ENCODE data around the gene ZEB2.

The ZEB2 gene

GRCh38 chr2:144405982-144406788 is 113.7 kb downstream of the ZEB2 start:
- TF ChIP-seq, protein P1, sequence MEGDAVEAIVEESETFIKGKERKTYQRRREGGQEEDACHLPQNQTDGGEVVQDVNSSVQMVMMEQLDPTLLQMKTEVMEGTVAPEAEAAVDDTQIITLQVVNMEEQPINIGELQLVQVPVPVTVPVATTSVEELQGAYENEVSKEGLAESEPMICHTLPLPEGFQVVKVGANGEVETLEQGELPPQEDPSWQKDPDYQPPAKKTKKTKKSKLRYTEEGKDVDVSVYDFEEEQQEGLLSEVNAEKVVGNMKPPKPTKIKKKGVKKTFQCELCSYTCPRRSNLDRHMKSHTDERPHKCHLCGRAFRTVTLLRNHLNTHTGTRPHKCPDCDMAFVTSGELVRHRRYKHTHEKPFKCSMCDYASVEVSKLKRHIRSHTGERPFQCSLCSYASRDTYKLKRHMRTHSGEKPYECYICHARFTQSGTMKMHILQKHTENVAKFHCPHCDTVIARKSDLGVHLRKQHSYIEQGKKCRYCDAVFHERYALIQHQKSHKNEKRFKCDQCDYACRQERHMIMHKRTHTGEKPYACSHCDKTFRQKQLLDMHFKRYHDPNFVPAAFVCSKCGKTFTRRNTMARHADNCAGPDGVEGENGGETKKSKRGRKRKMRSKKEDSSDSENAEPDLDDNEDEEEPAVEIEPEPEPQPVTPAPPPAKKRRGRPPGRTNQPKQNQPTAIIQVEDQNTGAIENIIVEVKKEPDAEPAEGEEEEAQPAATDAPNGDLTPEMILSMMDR (conservative IDR thresholded peaks at IDR 0.05; ENCODE audit: control insufficient read depth, insufficient read depth, low read depth, low read length) = no peak
- no peak overlapping the region for H3K4me3 ChIP-seq (ENCODE audit: control insufficient read depth, low read depth, low read length)
- no peak for DNase-seq (ENCODE audit: low read depth)

DNA sequence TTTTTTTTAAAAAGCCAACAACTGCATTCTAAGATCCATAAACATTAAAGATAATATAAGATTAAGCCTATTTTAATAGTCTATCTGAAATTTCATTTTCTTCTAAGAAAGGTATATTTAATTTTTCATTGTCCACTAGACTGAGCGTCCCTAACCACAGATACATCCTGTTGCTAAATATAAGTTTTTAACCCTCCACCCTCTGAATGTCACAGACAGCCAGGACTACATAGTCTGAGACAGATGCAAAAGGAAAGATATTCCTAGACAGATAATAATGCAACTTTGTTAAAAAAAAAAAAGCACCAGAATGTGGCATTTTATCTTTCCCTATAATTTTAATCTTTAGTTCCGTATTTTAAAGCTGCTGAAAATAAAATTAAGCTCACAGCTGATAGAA is 114.6 kb downstream of the ZEB2 start:
- TF ChIP-seq, protein P1 (conservative IDR thresholded peaks at IDR 0.05; ENCODE audit: control insufficient read depth, insufficient read depth, low read depth, low read length) = no peak
- DNase-seq (ENCODE audit: low read depth) = no peak
- no peak overlapping the region for H3K4me3 ChIP-seq (ENCODE audit: control insufficient read depth, low read depth, low read length)

- DNase-seq (ENCODE audit: low read depth) = no peak
- TF ChIP-seq, protein P1 (conservative IDR thresholded peaks at IDR 0.05; ENCODE audit: control insufficient read depth, insufficient read depth, low read depth, low read length) = no peak
- H3K4me3 ChIP-seq (ENCODE audit: control insufficient read depth, low read depth, low read length) = no peak overlapping the region
Measured at GRCh38 chr2:144404586-144405314, 115.2 kb downstream of the ZEB2 start.

DNA sequence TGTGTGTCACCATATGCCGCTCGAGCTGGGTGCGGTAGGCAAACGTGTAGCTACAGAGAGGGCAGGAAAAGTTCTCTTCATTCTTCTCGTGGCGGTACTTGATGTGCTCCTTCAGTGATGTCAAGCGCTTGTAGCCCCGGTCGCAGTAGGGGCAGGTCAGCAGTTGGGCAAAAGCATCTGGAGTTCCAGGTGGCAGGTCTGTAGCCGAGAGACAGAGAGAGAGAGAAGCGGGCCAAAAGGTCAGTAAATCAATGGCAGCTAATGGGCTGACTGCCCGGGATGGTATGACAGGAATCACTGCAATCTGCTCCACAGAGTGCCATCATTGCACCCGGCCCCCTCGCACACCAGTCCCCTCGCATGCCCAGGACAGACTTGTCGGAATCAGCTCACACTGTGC is 116.0 kb downstream of the ZEB2 start:
- no peak overlapping the region for H3K4me3 ChIP-seq (ENCODE audit: control insufficient read depth, low read depth, low read length)
- TF ChIP-seq, protein P1 (conservative IDR thresholded peaks at IDR 0.05; ENCODE audit: control insufficient read depth, insufficient read depth, low read depth, low read length) = no peak
- no peak for DNase-seq (ENCODE audit: low read depth)

GRCh38 chr2:144402251-144402650 is 117.7 kb downstream of the ZEB2 start:
- TF ChIP-seq, protein P1 (conservative IDR thresholded peaks at IDR 0.05; ENCODE audit: control insufficient read depth, insufficient read depth, low read depth, low read length) = no peak
- DNase-seq (ENCODE audit: low read depth) = no peak

GRCh38 chr2:144401036-144401435 is 118.9 kb downstream of the ZEB2 start:
- TF ChIP-seq, protein P1 (conservative IDR thresholded peaks at IDR 0.05; ENCODE audit: control insufficient read depth, insufficient read depth, low read depth, low read length) = no peak
- no peak for DNase-seq (ENCODE audit: low read depth)
- H3K4me3 ChIP-seq (ENCODE audit: control insufficient read depth, low read depth, low read length) = no peak overlapping the region

More at GRCh38 chr2:144402251-144402650, 117.7 kb downstream of the ZEB2 start:
- H3K4me3 ChIP-seq (ENCODE audit: control insufficient read depth, low read depth, low read length) = no peak overlapping the region

All from fibroblast of mammary gland (primary cell).